Hepatic stellate cell (primary cell): ENCODE measurements around the gene NEFH.
"Not testable (repeated sequence)": the region's sequence is repeated elsewhere in the genome, so short reads cannot be mapped to it uniquely, and the experiment has no call there.

ENCODE experiments used
- DNase-seq: peaks from one replicate; pipeline ENCODE4 v3.0.0; 2011; ENCODE audit warnings: low spot score

NEFH gene

GRCh38 chr22:29461263-29461662 lies 18.8 kb upstream of the NEFH start:
- no peak for DNase-seq

- no peak for DNase-seq
Measured at GRCh38 chr22:29463629-29464028, 16.4 kb upstream of the NEFH start.

- DNase-seq, result no peak
Measured at GRCh38 chr22:29464581-29464980, 15.4 kb upstream of the NEFH start.

GRCh38 chr22:29469755-29470154 lies 10.3 kb upstream of the NEFH start:
- DNase-seq, result no peak

GRCh38 chr22:29470159-29470855 lies 9.7 kb upstream of the NEFH start:
- DNase-seq, result peak; percentile 77

GRCh38 chr22:29473001-29473400 lies 7.0 kb upstream of the NEFH start:
- DNase-seq, result no peak

- no peak for DNase-seq
Measured at GRCh38 chr22:29475550-29475949, 4.5 kb upstream of the NEFH start.

- DNase-seq, result no peak
Measured at GRCh38 chr22:29476116-29476515, 3.9 kb upstream of the NEFH start.

GRCh38 chr22:29477723-29478318 lies 2.2 kb upstream of the NEFH start:
- DNase-seq, result no peak

GRCh38 chr22:29478326-29479276 lies 1.4 kb upstream of the NEFH start:
- DNase-seq, result peak; percentile 41

GRCh38 chr22:29480262-29480511 lies 169 bp downstream of the NEFH start:
- DNase-seq, result no peak

GRCh38 chr22:29480512-29481264 lies 670 bp downstream of the NEFH start:
- no peak for DNase-seq

- DNase-seq, result no peak
Measured at GRCh38 chr22:29481265-29482000, 1.4 kb downstream of the NEFH start.

GRCh38 chr22:29482253-29482652 lies 2.2 kb downstream of the NEFH start:
- no peak for DNase-seq

- no peak for DNase-seq
Measured at GRCh38 chr22:29482726-29483125, 2.7 kb downstream of the NEFH start.

GRCh38 chr22:29483254-29483653 lies 3.2 kb downstream of the NEFH start:
- DNase-seq, result no peak

GRCh38 chr22:29484642-29485041 lies 4.6 kb downstream of the NEFH start:
- no peak for DNase-seq

GRCh38 chr22:29485448-29485847 lies 5.4 kb downstream of the NEFH start:
- no peak for DNase-seq

- no peak for DNase-seq
Measured at GRCh38 chr22:29487426-29487986, 7.5 kb downstream of the NEFH start.

GRCh38 chr22:29489127-29489780 lies 9.2 kb downstream of the NEFH start:
- not testable (repeated sequence) for DNase-seq

- DNase-seq, result no peak
Measured at GRCh38 chr22:29491012-29491411, 11.0 kb downstream of the NEFH start.
